Activated CD4-positive, alpha-beta T cell treated with anti-CD3 and anti-CD28 coated beads for 36 hours (primary cell): Measurements from ENCODE around the gene PTCH1. TPM values are rescaled to one million over a fixed set of nuclear protein-coding genes. Genes with fewer than 3 reads are reported as not detected.

Source experiments
- ATAC-seq: fragments of 200-7000 bp; cut with Tn5 transposase; one replicate; pipeline ENCODE4 v1.10.0; 2021; ENCODE audit warnings: mild to moderate bottlenecking, moderate library complexity
- CTCF ChIA-PET: fragments of 350-600 bp; sonication (Branson Sonifier 250); formaldehyde crosslinking; loops from one replicate; lab custom pipeline; 2021; ENCODE audit warnings: antibody characterized with exemption; lab: Charles Lee
- POLR2A ChIA-PET: fragments of 350-600 bp; sonication (Branson Sonifier 250); formaldehyde crosslinking; loops from one replicate; lab custom pipeline; 2021; ENCODE audit warnings: antibody characterized with exemption, inconsistent platforms; lab: Charles Lee
- DNase-seq: peaks from one replicate; pipeline ENCODE4 v3.0.0-alpha.2; 2020
- H3K27ac Mint-ChIP-seq: one replicate; pipeline ENCODE4 v1.8.0; 2021; ENCODE audit warnings: mixed read lengths
- H3K27me3 Mint-ChIP-seq: one replicate; pipeline ENCODE4 v1.8.0; 2021; ENCODE audit warnings: mixed read lengths
- H3K36me3 Mint-ChIP-seq: one replicate; pipeline ENCODE4 v1.8.0; 2021; ENCODE audit warnings: low read depth, mixed read lengths
- H3K4me1 Mint-ChIP-seq: one replicate; pipeline ENCODE4 v1.8.0; 2021; ENCODE audit warnings: mixed read lengths
- H3K4me3 Mint-ChIP-seq: one replicate; pipeline ENCODE4 v1.8.0; 2021; ENCODE audit warnings: mild to moderate bottlenecking, moderate library complexity, mixed read lengths
- H3K9me3 Mint-ChIP-seq: one replicate; pipeline ENCODE4 v1.8.0; 2021; ENCODE audit warnings: low read depth, mixed read lengths
- intact Hi-C, 2 experiments: fragments of 100-400 bp; cut with DNase I in 1 of 2; cut with micrococcal nuclease in 1 of 2; formaldehyde crosslinking; loops; one replicate each; pipeline versions ENCODE4 v1.14.2 to v1.15.1; 2022 to 2024; cut with DNase I, micrococcal nuclease
- total RNA-seq, 2 experiments: library from RNA; stranded (reverse); gene quantifications; one replicate each; pipeline ENCODE4 v1.2.3, GENCODE V29; 2021

The PTCH1 gene
- total RNA-seq, 2 experiments from 2014 or later: 4.4 to 5.6 TPM

GRCh38 chr9:95462249-95463147 lies 54.3 kb downstream of the PTCH1 start:
- peak overlapping the region; percentile 72 for H3K4me3 Mint-ChIP-seq
- ChIA-PET POLR2A (interaction anchor here (0.6 kb wide), 1 partner anchor 413 kb away, joined by 3 read pairs; the partner anchor contains the start of gene ERCC6L2), CTCF (interaction anchor here (0.6 to 0.9 kb wide), 4 partner anchors 49 to 599 kb away, joined by 3 to 5 read pairs (median 4); no protein-coding TSS in a partner anchor)
- peaks cover 19% of the 10 kb centered on the region for H3K36me3 Mint-ChIP-seq
- intact Hi-C loops: loop anchor here (1.0 to 2.0 kb wide), 4 partner anchors 32 to 262 kb away; no protein-coding TSS in a partner anchor
- peaks cover 4% of the 10 kb centered on the region for H3K27me3 Mint-ChIP-seq
- peaks cover 26% of the 10 kb centered on the region for H3K4me1 Mint-ChIP-seq
- no peaks in the 10 kb centered on the region for H3K9me3 Mint-ChIP-seq
- peak overlapping the region; percentile 72 for H3K27ac Mint-ChIP-seq
- DNase-seq (peak; percentile 89), ATAC-seq (peak; percentile 94)

- Mint-ChIP-seq H3K9me3 (no peaks in the 10 kb centered on the region), H3K36me3 (peaks cover 14% of the 10 kb centered on the region), H3K4me3 (peak overlapping the region; percentile 72), H3K4me1 (peaks cover 26% of the 10 kb centered on the region), H3K27ac (no peak overlapping the region), H3K27me3 (peaks cover 4% of the 10 kb centered on the region)
- POLR2A ChIA-PET: interaction anchor here (0.6 kb wide), 1 partner anchor 414 kb away, joined by 3 read pairs; the partner anchor contains the start of gene ERCC6L2
- CTCF ChIA-PET: interaction anchor here (0.6 to 1.0 kb wide), 5 partner anchors 51 to 600 kb away, joined by 3 to 5 read pairs (median 3); no protein-coding TSS in a partner anchor
- DNase-seq (no peak), ATAC-seq (no peak)
- intact Hi-C loops: loop anchor here (1.0 to 2.0 kb wide), 4 partner anchors 33 to 263 kb away; no protein-coding TSS in a partner anchor
Observed at GRCh38 chr9:95461448-95462248, 55.1 kb downstream of the PTCH1 start.

GRCh38 chr9:95460518-95461164 lies 56.1 kb downstream of the PTCH1 start:
- peaks cover 26% of the 10 kb centered on the region for H3K4me1 Mint-ChIP-seq
- H3K27ac Mint-ChIP-seq: no peak overlapping the region
- ChIA-PET CTCF (interaction anchor here (0.6 to 1.0 kb wide), 3 partner anchors 50 to 391 kb away, joined by 3 to 4 read pairs (median 3); no protein-coding TSS in a partner anchor), POLR2A (no interaction called here)
- no peak for ATAC-seq
- peaks cover 16% of the 10 kb centered on the region for H3K36me3 Mint-ChIP-seq
- DNase-seq: no peak
- peaks cover 4% of the 10 kb centered on the region for H3K27me3 Mint-ChIP-seq
- intact Hi-C loops: no loop called here
- no peaks in the 10 kb centered on the region for H3K9me3 Mint-ChIP-seq
- no peak overlapping the region for H3K4me3 Mint-ChIP-seq

- DNase-seq (no peak), ATAC-seq (no peak)
- intact Hi-C loops: no loop called here
- Mint-ChIP-seq H3K4me3 (no peak overlapping the region), H3K27ac (no peak overlapping the region), H3K36me3 (peaks cover 16% of the 10 kb centered on the region), H3K9me3 (no peaks in the 10 kb centered on the region), H3K4me1 (peaks cover 25% of the 10 kb centered on the region), H3K27me3 (peaks cover 4% of the 10 kb centered on the region)
- ChIA-PET POLR2A (no interaction called here), CTCF (no interaction called here)
Observed at GRCh38 chr9:95459851-95460517, 56.8 kb downstream of the PTCH1 start.

GRCh38 chr9:95459178-95459577 lies 57.6 kb downstream of the PTCH1 start:
- no peak for DNase-seq
- ChIA-PET POLR2A (no interaction called here), CTCF (no interaction called here)
- Mint-ChIP-seq H3K27ac (no peak overlapping the region), H3K4me3 (no peak overlapping the region), H3K9me3 (no peaks in the 10 kb centered on the region), H3K36me3 (peaks cover 16% of the 10 kb centered on the region), H3K4me1 (peaks cover 23% of the 10 kb centered on the region), H3K27me3 (peaks cover 4% of the 10 kb centered on the region)
- intact Hi-C loops: no loop called here
- ATAC-seq: no peak

- intact Hi-C loops: no loop called here
- Mint-ChIP-seq H3K4me1 (peaks cover 19% of the 10 kb centered on the region), H3K27ac (no peak overlapping the region), H3K27me3 (peaks cover 4% of the 10 kb centered on the region), H3K9me3 (no peaks in the 10 kb centered on the region), H3K4me3 (no peak overlapping the region), H3K36me3 (peaks cover 16% of the 10 kb centered on the region)
- no peak for ATAC-seq
- CTCF ChIA-PET: no interaction called here
- DNase-seq: no peak
- POLR2A ChIA-PET: no interaction called here
Observed at GRCh38 chr9:95458666-95459065, 58.1 kb downstream of the PTCH1 start.

- no peak for DNase-seq
- intact Hi-C loops: no loop called here
- H3K36me3 Mint-ChIP-seq: peaks cover 16% of the 10 kb centered on the region
- ChIA-PET POLR2A (no interaction called here), CTCF (no interaction called here)
- no peak for ATAC-seq
- H3K27me3 Mint-ChIP-seq: peaks cover 4% of the 10 kb centered on the region
- no peak overlapping the region for H3K27ac Mint-ChIP-seq
- H3K9me3 Mint-ChIP-seq: no peaks in the 10 kb centered on the region
- no peak overlapping the region for H3K4me3 Mint-ChIP-seq
- H3K4me1 Mint-ChIP-seq: peaks cover 11% of the 10 kb centered on the region
Observed at GRCh38 chr9:95457769-95458168, 59.0 kb downstream of the PTCH1 start.

- POLR2A ChIA-PET: no interaction called here
- Mint-ChIP-seq H3K27ac (no peak overlapping the region), H3K4me1 (no peaks in the 10 kb centered on the region), H3K36me3 (peaks cover 11% of the 10 kb centered on the region), H3K27me3 (no peaks in the 10 kb centered on the region), H3K9me3 (no peaks in the 10 kb centered on the region), H3K4me3 (no peak overlapping the region)
- DNase-seq: no peak
- no peak for ATAC-seq
- intact Hi-C loops: no loop called here
- CTCF ChIA-PET: interaction anchor here (0.6 kb wide), 1 partner anchor 137 kb away, joined by 3 read pairs; no protein-coding TSS in a partner anchor
Observed at GRCh38 chr9:95455714-95456113, 61.1 kb downstream of the PTCH1 start.

GRCh38 chr9:95452176-95452575 lies 64.6 kb downstream of the PTCH1 start:
- no peaks in the 10 kb centered on the region for H3K9me3 Mint-ChIP-seq
- CTCF ChIA-PET: no interaction called here
- no peak overlapping the region for H3K27ac Mint-ChIP-seq
- H3K4me1 Mint-ChIP-seq: no peaks in the 10 kb centered on the region
- ATAC-seq (no peak), DNase-seq (no peak)
- POLR2A ChIA-PET: no interaction called here
- H3K27me3 Mint-ChIP-seq: no peaks in the 10 kb centered on the region
- H3K4me3 Mint-ChIP-seq: no peak overlapping the region
- intact Hi-C loops: no loop called here
- H3K36me3 Mint-ChIP-seq: peaks cover 5% of the 10 kb centered on the region

GRCh38 chr9:95451065-95451426 lies 65.7 kb downstream of the PTCH1 start:
- Mint-ChIP-seq H3K4me1 (peaks cover 3% of the 10 kb centered on the region), H3K36me3 (peaks cover 4% of the 10 kb centered on the region), H3K27ac (no peak overlapping the region), H3K27me3 (no peaks in the 10 kb centered on the region), H3K4me3 (no peak overlapping the region), H3K9me3 (no peaks in the 10 kb centered on the region)
- intact Hi-C loops: no loop called here
- CTCF ChIA-PET: interaction anchor here (0.6 kb wide), 1 partner anchor 276 kb away, joined by 4 read pairs; no protein-coding TSS in a partner anchor
- POLR2A ChIA-PET: no interaction called here
- no peak for ATAC-seq
- no peak for DNase-seq
